IMR-90 (cell line): ENCODE data around the gene MICAL3.

Source experiments
- BHLHE40 ChIP-seq: fragments of 150-350 bp; IDR thresholded peaks from 2 replicates; pipeline ENCODE4 v1.6.1; 2016; ENCODE audit warnings: mild to moderate bottlenecking, low read depth, low read length
- CEBPB ChIP-seq: IDR thresholded peaks from 2 replicates; pipeline ENCODE4 v1.6.1; 2012; ENCODE audit warnings: low read depth, low read length, improper control_type of control experiment
- CTCF ChIP-seq: conservative IDR thresholded peaks from 2 replicates; pipeline ENCODE4 v1.5.1; 2012; ENCODE audit warnings: mild to moderate bottlenecking, low read depth, low read length, improper control_type of control experiment
- MAFK ChIP-seq: IDR thresholded peaks from 2 replicates; pipeline ENCODE4 v1.6.1; 2012; ENCODE audit warnings: low read depth, low read length, improper control_type of control experiment
- MXI1 ChIP-seq: IDR thresholded peaks from 2 replicates; pipeline ENCODE4 v1.6.1; 2012; ENCODE audit warnings: low read depth, mild to moderate bottlenecking, low read length, moderate library complexity, borderline replicate concordance
- POLR2A ChIP-seq: IDR thresholded peaks from 2 replicates; pipeline ENCODE4 v1.6.1; 2012; ENCODE audit warnings: mild to moderate bottlenecking, low read depth, low read length
- RAD21 ChIP-seq: IDR thresholded peaks from 2 replicates; pipeline ENCODE4 v1.6.1; 2012; ENCODE audit warnings: low read length, improper control_type of control experiment
- RCOR1 ChIP-seq: IDR thresholded peaks from 2 replicates; pipeline ENCODE4 v1.6.1; 2012; ENCODE audit warnings: mild to moderate bottlenecking, low read length, improper control_type of control experiment; ENCODE audit not compliant: insufficient replicate concordance
- RFX5 ChIP-seq: IDR thresholded peaks from 2 replicates; pipeline ENCODE4 v1.8.0; 2012; ENCODE audit warnings: low read depth, mild to moderate bottlenecking, low read length, moderate library complexity
- SMC3 ChIP-seq: fragments of 150-350 bp; IDR thresholded peaks from 2 replicates; pipeline ENCODE4 v1.6.1; 2016; ENCODE audit warnings: low read depth, mild to moderate bottlenecking, antibody characterized with exemption, low read length, moderate library complexity
- USF2 ChIP-seq: fragments of 150-350 bp; IDR thresholded peaks from 2 replicates; pipeline ENCODE4 v1.6.1; 2017; ENCODE audit warnings: mild to moderate bottlenecking, antibody characterized with exemption, low read length, low read depth

- TF ChIP-seq CTCF (no peak), POLR2A (no peak), USF2 (no peak), RAD21 (no peak), MXI1 (no peak), BHLHE40 (no peak), RCOR1 (no peak), CEBPB (no peak), RFX5 (no peak), SMC3 (no peak), MAFK (no peak)
Observed at GRCh38 chr22:17860220-17860965, 164.0 kb downstream of the MICAL3 start.
